ENCODE results near the gene VILL. TPM values are rescaled to one million over a fixed set of nuclear protein-coding genes. Genes with fewer than 3 reads are reported as not detected.
"Not testable (repeated sequence)": the region's sequence is repeated elsewhere in the genome, so short reads cannot be mapped to it uniquely, and the experiment has no call there.

Gene VILL
- total RNA-seq, 1 experiment from 2014 or later: 0.06 TPM

- no peak overlapping the region for H3K27ac ChIP-seq
- H3K9me3 ChIP-seq (replicated peaks): no peaks in the 10 kb centered on the region
- H3K36me3 ChIP-seq: no peaks in the 10 kb centered on the region
- no peak for DNase-seq
- H3K4me3 ChIP-seq: no peak overlapping the region
- H3K27me3 ChIP-seq: no peaks in the 10 kb centered on the region
- peaks cover 6% of the 10 kb centered on the region for H3K4me1 ChIP-seq
Observed at GRCh38 chr3:37987315-37987697, 3.3 kb upstream of the VILL start.

- no peaks in the 10 kb centered on the region for H3K27me3 ChIP-seq
- peaks cover 3% of the 10 kb centered on the region; the same call in 1 of the 2 replicates for H3K4me1 ChIP-seq
- no peaks in the 10 kb centered on the region for H3K36me3 ChIP-seq
- DNase-seq: no peak
- no peaks in the 10 kb centered on the region for H3K9me3 ChIP-seq (replicated peaks)
- H3K27ac ChIP-seq: no peak overlapping the region
- no peak overlapping the region for H3K4me3 ChIP-seq
Observed at GRCh38 chr3:37987751-37988179, 2.8 kb upstream of the VILL start.

GRCh38 chr3:37988376-37988775 lies 2.2 kb upstream of the VILL start:
- not testable (repeated sequence) for H3K27ac ChIP-seq; H3K9me3 ChIP-seq (replicated peaks); H3K36me3 ChIP-seq; DNase-seq; H3K4me3 ChIP-seq; H3K27me3 ChIP-seq; H3K4me1 ChIP-seq

GRCh38 chr3:37988931-37989525 lies 1.6 kb upstream of the VILL start:
- no peaks in the 10 kb centered on the region for H3K9me3 ChIP-seq (replicated peaks)
- H3K4me3 ChIP-seq: no peak overlapping the region
- no peaks in the 10 kb centered on the region for H3K36me3 ChIP-seq
- peaks cover 3% of the 10 kb centered on the region; the same call in 1 of the 2 replicates for H3K4me1 ChIP-seq
- DNase-seq: no peak
- no peaks in the 10 kb centered on the region for H3K27me3 ChIP-seq
- no peak overlapping the region for H3K27ac ChIP-seq

GRCh38 chr3:37989821-37990480 lies 635 bp upstream of the VILL start:
- no peak for DNase-seq
- H3K4me1 ChIP-seq: peaks cover 3% of the 10 kb centered on the region; the same call in 1 of the 2 replicates
- H3K9me3 ChIP-seq (replicated peaks): no peaks in the 10 kb centered on the region
- H3K27me3 ChIP-seq: no peaks in the 10 kb centered on the region
- H3K27ac ChIP-seq: no peak overlapping the region
- no peaks in the 10 kb centered on the region for H3K36me3 ChIP-seq
- no peak overlapping the region for H3K4me3 ChIP-seq

GRCh38 chr3:37991109-37991508 lies 523 bp downstream of the VILL start:
- Histone ChIP-seq H3K4me3 (no peak overlapping the region), H3K9me3 (replicated peaks) (no peaks in the 10 kb centered on the region), H3K27ac (no peak overlapping the region), H3K27me3 (no peaks in the 10 kb centered on the region), H3K36me3 (no peaks in the 10 kb centered on the region), H3K4me1 (peaks cover 3% of the 10 kb centered on the region; the same call in 1 of the 2 replicates)
- DNase-seq: no peak

GRCh38 chr3:37991823-37992222 lies 1.2 kb downstream of the VILL start:
- DNase-seq: no peak
- no peaks in the 10 kb centered on the region for H3K27me3 ChIP-seq

GRCh38 chr3:37992271-37993066 lies 1.9 kb downstream of the VILL start:
- H3K4me3 ChIP-seq: no peak overlapping the region
- DNase-seq: no peak
- no peak overlapping the region for H3K27ac ChIP-seq
- H3K4me1 ChIP-seq: peaks cover 3% of the 10 kb centered on the region; the same call in 1 of the 2 replicates
- no peaks in the 10 kb centered on the region for H3K9me3 ChIP-seq (replicated peaks)
- no peaks in the 10 kb centered on the region for H3K27me3 ChIP-seq
- H3K36me3 ChIP-seq: no peaks in the 10 kb centered on the region

More at GRCh38 chr3:37991823-37992222, 1.2 kb downstream of the VILL start:
- H3K9me3 ChIP-seq (replicated peaks): no peaks in the 10 kb centered on the region
- H3K36me3 ChIP-seq: no peaks in the 10 kb centered on the region
- H3K4me1 ChIP-seq: peaks cover 3% of the 10 kb centered on the region; the same call in 1 of the 2 replicates
- no peak overlapping the region for H3K4me3 ChIP-seq
- no peak overlapping the region for H3K27ac ChIP-seq

GRCh38 chr3:37993067-37993455 lies 2.5 kb downstream of the VILL start:
- no peak for DNase-seq
- no peaks in the 10 kb centered on the region for H3K27me3 ChIP-seq
- peaks cover 3% of the 10 kb centered on the region; the same call in 1 of the 2 replicates for H3K4me1 ChIP-seq
- no peaks in the 10 kb centered on the region for H3K36me3 ChIP-seq
- H3K9me3 ChIP-seq (replicated peaks): no peaks in the 10 kb centered on the region
- no peak overlapping the region for H3K4me3 ChIP-seq
- H3K27ac ChIP-seq: no peak overlapping the region

GRCh38 chr3:37993460-37993819 lies 2.9 kb downstream of the VILL start:
- DNase-seq: no peak
- no peak overlapping the region for H3K27ac ChIP-seq
- no peaks in the 10 kb centered on the region for H3K36me3 ChIP-seq
- no peaks in the 10 kb centered on the region for H3K27me3 ChIP-seq
- no peaks in the 10 kb centered on the region for H3K9me3 ChIP-seq (replicated peaks)
- peaks cover 3% of the 10 kb centered on the region; the same call in 1 of the 2 replicates for H3K4me1 ChIP-seq
- H3K4me3 ChIP-seq: no peak overlapping the region

- H3K4me1 ChIP-seq: peaks cover 3% of the 10 kb centered on the region; the same call in 1 of the 2 replicates
- no peak for DNase-seq
- no peak overlapping the region for H3K4me3 ChIP-seq
- no peaks in the 10 kb centered on the region for H3K9me3 ChIP-seq (replicated peaks)
- H3K27ac ChIP-seq: no peak overlapping the region
- H3K27me3 ChIP-seq: no peaks in the 10 kb centered on the region
- no peaks in the 10 kb centered on the region for H3K36me3 ChIP-seq
Observed at GRCh38 chr3:37993820-37994638, 3.4 kb downstream of the VILL start.

GRCh38 chr3:37994639-37994972 lies 4.0 kb downstream of the VILL start:
- Histone ChIP-seq H3K27ac (no peak overlapping the region), H3K36me3 (no peaks in the 10 kb centered on the region), H3K4me3 (no peak overlapping the region), H3K4me1 (peaks cover 3% of the 10 kb centered on the region; the same call in 1 of the 2 replicates), H3K27me3 (no peaks in the 10 kb centered on the region), H3K9me3 (replicated peaks) (no peaks in the 10 kb centered on the region)
- DNase-seq: no peak

GRCh38 chr3:37995652-37996641 lies 5.4 kb downstream of the VILL start:
- Histone ChIP-seq H3K36me3 (no peaks in the 10 kb centered on the region), H3K27me3 (no peaks in the 10 kb centered on the region), H3K4me1 (no peaks in the 10 kb centered on the region), H3K27ac (no peak overlapping the region), H3K4me3 (no peak overlapping the region), H3K9me3 (replicated peaks) (no peaks in the 10 kb centered on the region)
- no peak for DNase-seq
